Vagina (tissue), 2 donors: ENCODE results near the gene AMHR2. TPM values are rescaled to one million over a fixed set of nuclear protein-coding genes. Genes with fewer than 3 reads are reported as not detected.

Source experiments
- DNase-seq, 2 donors: peaks; one replicate each; pipeline ENCODE4 v3.0.0-alpha.2; 2017; ENCODE audit errors: extremely low spot score in 2 of 2
- H3K27ac ChIP-seq: fragments of 200-600 bp; sonication (generic); one replicate; pipeline ENCODE4 v1.5.1; 2019
- H3K27me3 ChIP-seq: fragments of 200-600 bp; sonication (generic); one replicate; pipeline ENCODE4 v1.5.1; 2019
- H3K36me3 ChIP-seq, 2 donors: fragments of 200-600 bp; sonication (generic); one replicate each; pipeline ENCODE4 v1.5.1; 2017 to 2019
- H3K4me1 ChIP-seq: fragments of 200-600 bp; sonication (generic); one replicate; pipeline ENCODE4 v1.5.1; 2019
- H3K4me3 ChIP-seq, 2 donors: fragments of 200-600 bp; sonication (generic); 1 replicate in 1 of 2; 2 replicates in 1 of 2; pipeline ENCODE4 v1.5.1; 2016 to 2019
- H3K9me3 ChIP-seq: fragments of 200-600 bp; sonication (generic); one replicate; pipeline ENCODE4 v1.5.1; 2019
- CTCF ChIP-seq, 3 experiments: fragments of 450-650 bp in 2 of 3; fragments of 200-600 bp in 1 of 3; sonication (generic) in 1 of 3; IDR thresholded peaks; one replicate each; pipeline ENCODE4 v1.5.1; 2017 to 2019; ENCODE audit warnings: antibody characterized with exemption in 3 of 3, mild to moderate bottlenecking in 2 of 3, moderate library complexity in 2 of 3
- POLR2A ChIP-seq, 2 donors: fragments of 450-650 bp; IDR thresholded peaks; one replicate each; pipeline ENCODE4 v1.6.1; 2017; ENCODE audit warnings: antibody characterized with exemption in 2 of 2, mild to moderate bottlenecking in 2 of 2, moderate library complexity in 2 of 2
- POLR2AphosphoS5 ChIP-seq, 2 donors: sonication (generic); formaldehyde crosslinking; IDR thresholded peaks; one replicate each; pipeline ENCODE4 v1.9.0; 2017; ENCODE audit warnings: antibody characterized with exemption in 2 of 2, mild to moderate bottlenecking in 2 of 2, low read depth in 1 of 2; ENCODE audit not compliant: insufficient read depth in 1 of 2
- intact Hi-C: fragments of 100-400 bp; cut with DNase I; formaldehyde crosslinking; loops from one replicate; pipeline ENCODE4 v1.15.1; 2023
- total RNA-seq: library from RNA; depleted of rRNA; stranded (reverse); fragments of >200 nt; gene quantifications from one replicate; pipeline ENCODE4 v1.2.3, GENCODE V29; 2016

The AMHR2 gene
- total RNA-seq, 1 donor from 2014 or later: 1.2 TPM

- DNase-seq: peak; percentile 100
- TF ChIP-seq POLR2A (IDR thresholded peaks at IDR 0.05) (peak in 1 of 2 donors; percentile 92), POLR2AphosphoS5 (IDR thresholded peaks at IDR 0.05; ENCODE audit: insufficient read depth in 1 of 2, low read depth in 1 of 2) (peak; percentile 88 to 96), CTCF (IDR thresholded peaks at IDR 0.05) (no peak)
- H3K4me1 ChIP-seq: peaks cover 37% of the 10 kb centered on the region
- peak overlapping the region; percentile 64 to 93 for H3K4me3 ChIP-seq
- no peaks in the 10 kb centered on the region for H3K27me3 ChIP-seq
- H3K36me3 ChIP-seq: peaks cover 0 to 27% of the 10 kb centered on the region in 2 donors
- H3K27ac ChIP-seq: peak overlapping the region; percentile 100
- no peaks in the 10 kb centered on the region for H3K9me3 ChIP-seq
- intact Hi-C loops: loop anchor here (10.0 kb wide), 1 partner anchor 75 kb away; the partner anchor contains the start of gene PCBP2
Measured at GRCh38 chr12:53379389-53380103, 44.1 kb upstream of the AMHR2 start.

- peaks cover 0 to 34% of the 10 kb centered on the region in 2 donors for H3K36me3 ChIP-seq
- peak in 1 of 2 donors; percentile 94 for DNase-seq
- H3K27me3 ChIP-seq: no peaks in the 10 kb centered on the region
- H3K9me3 ChIP-seq: no peaks in the 10 kb centered on the region
- no peak for TF ChIP-seq POLR2AphosphoS5 (IDR thresholded peaks at IDR 0.05; ENCODE audit: insufficient read depth in 1 of 2, low read depth in 1 of 2)
- TF ChIP-seq POLR2A (IDR thresholded peaks at IDR 0.05): peak in 1 of 2 donors; percentile 38
- intact Hi-C loops: loop anchor here (10.0 kb wide), 1 partner anchor 75 kb away; the partner anchor contains the start of gene PCBP2
- H3K27ac ChIP-seq: peak within 1 kb of the TSS; percentile 100
- H3K4me3 ChIP-seq: peak within 1 kb of the TSS; percentile 64 to 93
- H3K4me1 ChIP-seq: peaks cover 44% of the 10 kb centered on the region
Measured at GRCh38 chr12:53380104-53380793, 43.4 kb upstream of the AMHR2 start, which contains the start of gene SP1. Gene SP1 (plus strand): TSS chr12:53380176. CDS start chr12:53380292, 116 bp downstream.

- intact Hi-C loops: loop anchor here (10.0 kb wide), 1 partner anchor 74 kb away; the partner anchor contains the start of gene PCBP2
- TF ChIP-seq CTCF (IDR thresholded peaks at IDR 0.05) (no peak), POLR2AphosphoS5 (IDR thresholded peaks at IDR 0.05; ENCODE audit: insufficient read depth in 1 of 2, low read depth in 1 of 2) (peak in 1 of 2 donors; percentile 28), POLR2A (IDR thresholded peaks at IDR 0.05) (no peak)
- Histone ChIP-seq H3K4me1 (peaks cover 52% of the 10 kb centered on the region), H3K4me3 (peak overlapping the region; percentile 64 to 93), H3K9me3 (no peaks in the 10 kb centered on the region), H3K27ac (peak overlapping the region; percentile 100), H3K27me3 (no peaks in the 10 kb centered on the region), H3K36me3 (peaks cover 0 to 36% of the 10 kb centered on the region in 2 donors)
- peak in 1 of 2 donors; percentile 87 for DNase-seq
Measured at GRCh38 chr12:53380794-53381730, 42.6 kb upstream of the AMHR2 start.

- Histone ChIP-seq H3K4me1 (peaks cover 61% of the 10 kb centered on the region), H3K27me3 (no peaks in the 10 kb centered on the region), H3K36me3 (peaks cover 0 to 36% of the 10 kb centered on the region in 2 donors), H3K4me3 (peak overlapping the region; percentile 64 to 93), H3K9me3 (no peaks in the 10 kb centered on the region), H3K27ac (peak overlapping the region; percentile 100)
- DNase-seq: peak in 1 of 2 donors; percentile 89
- TF ChIP-seq POLR2A (IDR thresholded peaks at IDR 0.05): no peak
- TF ChIP-seq POLR2AphosphoS5 (IDR thresholded peaks at IDR 0.05; ENCODE audit: insufficient read depth in 1 of 2, low read depth in 1 of 2): peak in 1 of 2 donors; percentile 16
- peak in 1 of 3 experiments; percentile 25 for TF ChIP-seq CTCF (IDR thresholded peaks at IDR 0.05)
- intact Hi-C loops: loop anchor here (10.0 kb wide), 1 partner anchor 73 kb away; the partner anchor contains the start of gene PCBP2
Measured at GRCh38 chr12:53381731-53382630, 41.7 kb upstream of the AMHR2 start.
